GM19240 (cell line): Measurements from ENCODE around the gene MYL7.
A peak's percentile ranks its signal among the peaks of the same experiment; 100 is the strongest.
"Not testable (repeated sequence)": the region's sequence is repeated elsewhere in the genome, so short reads cannot be mapped to it uniquely, and the experiment has no call there.

ENCODE experiments used
- DNase-seq: peaks from one replicate; pipeline ENCODE4 v3.0.0; 2011; ENCODE audit warnings: low spot score; ENCODE audit not compliant: insufficient read length

Gene MYL7

DNA sequence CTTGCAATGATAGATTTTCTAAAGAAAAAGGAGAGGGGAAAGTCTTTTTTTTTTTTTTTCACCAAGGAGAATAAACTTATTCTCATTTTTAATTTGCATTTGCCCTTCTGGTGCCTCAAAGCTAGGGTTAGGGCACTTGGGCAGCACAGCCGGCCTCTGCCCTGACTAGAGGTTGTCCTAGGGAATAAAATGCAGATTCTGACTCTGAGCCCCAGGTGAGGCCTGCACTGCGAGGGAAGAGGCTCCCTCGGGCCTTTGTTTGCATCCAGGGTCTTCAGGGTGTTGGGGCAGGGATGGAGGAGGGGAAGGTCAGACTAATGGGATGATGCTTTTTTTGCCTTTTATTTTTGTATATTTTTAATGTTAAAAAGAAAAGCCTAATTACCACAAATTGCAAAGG lies 7.8 kb downstream of the MYL7 start:
- no peak for DNase-seq

GRCh38 chr7:44132039-44132438 lies 9.1 kb downstream of the MYL7 start:
- no peak for DNase-seq

DNA sequence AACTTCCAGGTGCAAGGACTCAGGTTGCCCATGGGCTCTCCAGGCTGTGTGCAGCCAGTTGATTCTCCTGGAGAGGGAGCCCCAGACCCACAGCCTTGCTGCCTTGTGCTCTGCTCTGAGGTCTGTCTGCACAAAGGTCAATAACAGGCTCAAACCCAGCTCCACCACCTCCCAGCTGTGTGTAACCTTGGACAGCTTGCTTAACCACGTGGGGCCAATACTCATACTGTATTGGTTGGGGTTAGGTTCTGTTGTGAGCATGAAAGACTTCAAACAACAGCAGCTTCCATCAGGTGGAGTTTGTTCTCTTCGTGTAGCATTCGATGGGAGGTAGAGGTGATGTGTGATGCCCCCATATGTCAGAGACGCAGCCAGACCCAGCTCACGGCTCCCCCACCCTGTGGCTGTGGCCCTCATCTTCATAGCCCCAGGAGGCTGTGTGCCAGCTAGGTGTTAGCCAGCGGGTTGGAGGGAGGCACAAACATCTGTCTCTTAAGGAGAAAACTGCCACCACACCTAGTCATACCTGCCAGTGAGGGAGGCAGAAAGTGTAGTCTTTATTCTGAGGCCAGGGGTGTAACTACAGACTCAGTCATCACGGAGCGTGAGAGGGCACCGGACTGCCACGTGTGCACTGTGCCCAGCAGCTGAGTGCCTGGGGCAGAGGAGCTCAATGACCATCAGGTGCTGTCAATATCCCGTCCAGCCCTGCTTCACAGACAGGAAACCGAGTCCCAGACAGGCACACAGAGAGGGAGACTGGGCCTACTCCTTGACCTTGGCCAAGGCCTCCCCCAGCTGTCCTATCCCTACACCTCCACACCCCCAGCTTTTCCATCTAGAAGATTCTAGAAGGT lies 9.7 kb downstream of the MYL7 start:
- no peak for DNase-seq

DNA sequence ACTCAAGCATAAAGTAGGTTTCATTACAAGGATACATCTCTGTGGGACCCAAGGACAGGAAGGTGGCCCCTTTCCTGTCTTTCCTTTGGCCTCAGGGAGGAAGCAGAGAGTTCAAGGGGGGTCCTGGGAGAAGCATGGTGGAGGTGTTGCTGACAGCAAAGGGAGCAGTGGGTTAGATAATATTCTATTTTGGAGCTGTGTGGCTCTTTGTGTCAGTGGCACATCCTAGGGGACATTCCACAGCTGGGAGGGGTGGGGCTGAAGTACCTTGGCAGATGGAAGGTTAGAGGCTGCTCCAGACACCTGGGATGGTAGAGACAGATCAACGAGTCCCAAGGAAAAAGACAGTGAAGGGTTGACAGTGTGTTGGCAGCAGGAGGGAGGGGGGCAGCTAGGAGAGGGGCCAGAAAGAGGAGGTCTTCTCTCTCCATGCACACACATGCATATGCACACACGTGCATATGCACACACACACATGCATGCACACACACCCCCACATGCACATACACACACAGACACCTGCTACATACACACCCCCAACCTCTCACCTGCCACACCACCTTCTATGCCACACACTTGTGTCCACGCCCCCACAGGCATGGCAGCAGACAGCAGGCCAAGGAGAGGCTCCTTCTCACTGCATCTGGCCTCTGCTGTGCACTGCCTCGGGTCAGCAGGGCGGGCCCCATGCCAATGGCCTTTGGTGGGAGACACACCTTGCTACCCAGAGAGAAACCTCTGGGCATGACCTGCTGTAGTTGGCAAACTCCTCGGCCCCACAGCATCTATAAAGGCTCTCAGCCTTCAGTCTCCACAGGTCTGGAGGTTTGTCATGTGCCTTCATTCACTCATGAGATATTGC lies 12.2 kb downstream of the MYL7 start:
- no peak for DNase-seq

- no peak for DNase-seq
Observed at GRCh38 chr7:44127161-44127560, 14.0 kb downstream of the MYL7 start.

- DNase-seq = not testable (repeated sequence)
Observed at GRCh38 chr7:44126574-44126973, 14.6 kb downstream of the MYL7 start.

- DNase-seq = no peak
Observed at GRCh38 chr7:44124822-44125202, 16.3 kb downstream of the MYL7 start.

- DNase-seq = peak; percentile 100
Observed at GRCh38 chr7:44123190-44124003, 17.7 kb downstream of the MYL7 start, which contains the start of gene POLD2. TSS of gene POLD2 (minus strand) at chr7:44123548. CDS start at chr7:44122053, 1,495 bp downstream.

DNA sequence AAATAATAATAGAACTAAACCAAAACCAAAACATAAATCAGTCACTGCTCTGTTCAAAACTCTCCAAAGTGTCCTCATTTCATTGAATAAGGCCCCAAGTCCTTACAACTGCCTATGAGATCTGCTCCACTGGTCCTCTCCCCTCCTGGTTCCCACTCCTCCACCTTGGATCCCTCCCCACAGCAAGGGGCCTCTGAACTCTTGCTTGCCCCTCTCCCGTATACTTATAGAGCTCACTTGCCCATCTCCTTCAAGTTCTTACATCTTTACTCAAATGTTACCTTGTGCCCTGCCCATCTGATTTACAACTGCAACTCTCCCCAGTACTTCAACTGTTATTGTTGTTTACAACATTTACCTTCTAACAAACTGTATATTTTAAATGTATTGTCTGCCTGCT lies 18.6 kb downstream of the MYL7 start:
- no peak for DNase-seq

- no peak for DNase-seq
Observed at GRCh38 chr7:44121761-44122420, 19.2 kb downstream of the MYL7 start.

DNA sequence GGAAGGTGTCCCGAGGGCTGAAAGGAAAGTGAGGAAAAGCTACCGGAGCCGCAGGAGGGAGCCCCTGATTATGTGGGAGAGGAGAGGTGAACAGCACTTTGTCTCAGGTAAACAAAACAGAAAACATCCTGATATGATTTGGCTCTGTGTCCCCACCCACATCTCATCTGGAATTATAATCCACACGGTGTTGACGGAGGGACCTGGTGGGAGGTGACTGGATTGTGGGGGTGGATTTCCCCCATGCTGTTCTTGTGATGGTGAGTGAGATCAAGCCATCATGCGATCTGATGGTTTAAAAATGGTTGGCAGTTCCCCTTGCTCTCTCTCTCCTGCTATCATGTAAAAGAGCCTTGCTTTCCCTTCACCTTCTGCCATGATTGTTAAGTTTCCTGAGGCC lies 20.7 kb downstream of the MYL7 start:
- no peak for DNase-seq

DNA sequence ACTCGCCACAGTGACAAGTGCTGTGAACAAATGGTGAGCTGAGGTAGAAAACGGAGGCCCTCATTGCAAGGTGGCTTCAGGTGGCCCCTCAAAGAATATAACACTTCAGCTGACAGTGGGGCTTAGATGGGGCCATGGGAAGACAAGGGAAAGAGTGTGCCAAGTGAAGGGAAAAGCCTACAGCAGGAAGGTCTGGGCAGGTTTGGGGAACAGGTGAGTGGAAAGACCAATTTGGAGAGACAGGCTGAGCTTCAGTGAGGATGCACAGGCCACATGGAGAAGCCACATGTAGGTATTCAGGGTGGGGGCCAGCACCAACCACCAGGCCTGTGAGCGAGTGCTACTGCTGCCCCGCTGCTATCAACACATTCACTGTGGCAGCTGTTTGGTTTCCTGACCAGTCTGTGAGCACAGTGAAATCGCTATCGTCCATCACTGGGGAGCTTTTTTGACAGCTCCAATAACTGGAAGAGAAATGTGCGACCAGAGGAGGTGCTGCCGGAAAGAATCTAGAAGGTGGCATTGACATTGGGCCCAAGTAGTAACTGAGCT lies 21.2 kb downstream of the MYL7 start:
- DNase-seq = no peak

GRCh38 chr7:44117801-44118429 lies 23.2 kb downstream of the MYL7 start:
- no peak for DNase-seq

- no peak for DNase-seq
Observed at GRCh38 chr7:44116789-44117666, 24.1 kb downstream of the MYL7 start.

GRCh38 chr7:44116087-44116788 lies 24.9 kb downstream of the MYL7 start:
- DNase-seq = no peak

GRCh38 chr7:44114586-44115310 lies 26.4 kb downstream of the MYL7 start:
- no peak for DNase-seq

DNA sequence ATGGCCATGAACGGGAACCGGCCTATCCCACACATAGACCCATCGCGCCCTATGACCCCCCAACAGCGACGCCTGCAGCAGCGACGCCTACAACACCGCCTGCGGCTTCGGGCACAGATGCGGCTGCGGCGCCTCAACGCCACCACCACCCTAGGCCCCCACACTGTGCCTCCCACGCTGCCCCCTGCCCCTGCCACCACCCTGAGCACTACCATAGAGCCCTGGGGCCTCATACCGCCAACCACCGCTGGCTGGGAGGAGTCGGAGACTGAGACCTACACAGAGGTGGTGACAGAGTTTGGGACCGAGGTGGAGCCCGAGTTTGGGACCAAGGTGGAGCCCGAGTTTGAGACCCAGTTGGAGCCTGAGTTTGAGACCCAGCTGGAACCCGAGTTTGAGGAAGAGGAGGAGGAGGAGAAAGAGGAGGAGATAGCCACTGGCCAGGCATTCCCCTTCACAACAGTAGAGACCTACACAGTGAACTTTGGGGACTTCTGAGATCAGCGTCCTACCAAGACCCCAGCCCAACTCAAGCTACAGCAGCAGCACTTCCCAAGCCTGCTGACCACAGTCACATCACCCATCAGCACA lies 27.3 kb downstream of the MYL7 start:
- no peak for DNase-seq
